ENCODE measurements around the gene EIF6.

- TF ChIP-seq ZSCAN4 (tag by site-specific recombination; IDR thresholded peaks at IDR 0.05) (no peak), ZNF670 (tag by site-specific recombination; IDR thresholded peaks at IDR 0.05; ENCODE audit: low read depth) (no peak), CTCF (tag by site-specific recombination; IDR thresholded peaks at IDR 0.05) (no peak), ZNF274 (IDR thresholded peaks at IDR 0.05; ENCODE audit: low read length) (no peak), ZNF274 (tag by site-specific recombination; IDR thresholded peaks at IDR 0.05; ENCODE audit: borderline replicate concordance) (no peak), ZNF184 (tag by site-specific recombination; IDR thresholded peaks at IDR 0.05) (no peak), ZNF549 (tag by site-specific recombination; IDR thresholded peaks at IDR 0.05) (no peak), ZBTB11 (tag by site-specific recombination; conservative IDR thresholded peaks at IDR 0.05; ENCODE audit: low read depth) (no peak), ATF2 (tag by site-specific recombination; IDR thresholded peaks at IDR 0.05; ENCODE audit: low read depth) (no peak), ZNF302 (tag by site-specific recombination; IDR thresholded peaks at IDR 0.05; ENCODE audit: low read depth) (no peak), ZSCAN18 (tag by site-specific recombination; IDR thresholded peaks at IDR 0.05) (no peak), ZBTB8A (tag by site-specific recombination; IDR thresholded peaks at IDR 0.05) (no peak), ZNF223 (tag by site-specific recombination; IDR thresholded peaks at IDR 0.05) (no peak), ZEB2 (tag by site-specific recombination; IDR thresholded peaks at IDR 0.05) (no peak)
Observed at GRCh38 chr20:35254448-35254999, 30.0 kb downstream of the EIF6 start.

Data from HEK293 (cell line).